Mammary epithelial cell (primary cell): ENCODE measurements around the gene VSTM4.

Experiments
- CTCF ChIP-seq, 2 donors: IDR thresholded peaks in 1 of 2; conservative IDR thresholded peaks in 1 of 2; 2 replicates each; pipeline ENCODE4 v1.5.1; 2011 to 2012; ENCODE audit warnings: inconsistent platforms in 2 of 2, low read length in 2 of 2, mild to moderate bottlenecking in 2 of 2, control low read depth in 1 of 2, low read depth in 1 of 2; ENCODE audit not compliant: insufficient read depth in 1 of 2; ENCODE audit errors: extremely low read depth in 1 of 2
- EZH2 ChIP-seq: IDR thresholded peaks from 2 replicates; pipeline ENCODE4 v1.6.1; 2012; ENCODE audit warnings: low read length, inconsistent platforms, borderline replicate concordance

- TF ChIP-seq CTCF (conservative IDR thresholded peaks at IDR 0.05 in 1 of 2, IDR thresholded peaks at IDR 0.05 in 1 of 2; ENCODE audit: extremely low read depth in 1 of 2, insufficient read depth in 1 of 2, low read depth in 1 of 2, low read length in 2 of 2): no peak
- no peak for TF ChIP-seq EZH2
Observed at GRCh38 chr10:49036638-49037037, 78.7 kb downstream of the VSTM4 start.
